Endothelial cell (in vitro differentiated cells): Measurements from ENCODE around the gene SLC25A41. TPM values are rescaled to one million over a fixed set of nuclear protein-coding genes. Genes with fewer than 3 reads are reported as not detected.

ENCODE experiments used
- DNase-seq: peaks from one replicate; pipeline ENCODE4 v3.0.0; 2021; ENCODE audit warnings: low spot score
- H3K27ac Mint-ChIP-seq: one replicate; pipeline ENCODE4 v1.8.0; 2021; ENCODE audit warnings: mixed read lengths, inconsistent platforms; ENCODE audit not compliant: unreplicated experiment
- H3K27me3 Mint-ChIP-seq: one replicate; pipeline ENCODE4 v1.8.0; 2021; ENCODE audit warnings: mild to moderate bottlenecking, moderate library complexity, mixed read lengths, inconsistent platforms; ENCODE audit not compliant: unreplicated experiment
- H3K36me3 Mint-ChIP-seq: one replicate; pipeline ENCODE4 v1.8.0; 2021; ENCODE audit warnings: mild to moderate bottlenecking, low read depth, mixed read lengths, inconsistent platforms; ENCODE audit not compliant: unreplicated experiment
- H3K4me1 Mint-ChIP-seq: one replicate; pipeline ENCODE4 v1.8.0; 2021; ENCODE audit warnings: mild to moderate bottlenecking, mixed read lengths, inconsistent platforms; ENCODE audit not compliant: unreplicated experiment
- H3K4me3 Mint-ChIP-seq: one replicate; pipeline ENCODE4 v1.8.0; 2021; ENCODE audit warnings: mild to moderate bottlenecking, mixed read lengths, inconsistent platforms; ENCODE audit not compliant: unreplicated experiment
- H3K9me3 Mint-ChIP-seq: one replicate; pipeline ENCODE4 v1.8.0; 2021; ENCODE audit warnings: mixed read lengths, inconsistent platforms; ENCODE audit not compliant: unreplicated experiment
- CTCF ChIP-seq: fragments of 200-600 bp; sonication (generic); IDR thresholded peaks from one replicate; pipeline ENCODE4 v1.5.0; 2021; ENCODE audit warnings: antibody characterized with exemption; ENCODE audit not compliant: unreplicated experiment
- microRNA-seq: library from miRNA; unstranded; fragments of <30 nt; microRNA quantifications from one replicate; pipeline ENCODE4, GENCODE V29; 2020; ENCODE audit not compliant: unreplicated experiment
- total RNA-seq: library from RNA; stranded (reverse); fragmentation: NEBNext Ultra II Directional; extraction: Animal tissue kit (Norgen Biotek cat#: 25700); gene quantifications from one replicate; pipeline ENCODE4 v1.2.1, GENCODE V29; 2021; ENCODE audit not compliant: unreplicated experiment

SLC25A41 gene
- total RNA-seq, 1 donor from 2014 or later, result 0.23 TPM

GRCh38 chr19:6378041-6378440 lies 55.5 kb downstream of the SLC25A41 start:
- Mint-ChIP-seq H3K27ac (no peak overlapping the region), H3K4me3 (no peak overlapping the region), H3K9me3 (no peaks in the 10 kb centered on the region), H3K36me3 (peaks cover 35% of the 10 kb centered on the region), H3K27me3 (peaks cover 7% of the 10 kb centered on the region), H3K4me1 (peaks cover 3% of the 10 kb centered on the region)
- TF ChIP-seq CTCF, result no peak
- no peak for DNase-seq

DNA sequence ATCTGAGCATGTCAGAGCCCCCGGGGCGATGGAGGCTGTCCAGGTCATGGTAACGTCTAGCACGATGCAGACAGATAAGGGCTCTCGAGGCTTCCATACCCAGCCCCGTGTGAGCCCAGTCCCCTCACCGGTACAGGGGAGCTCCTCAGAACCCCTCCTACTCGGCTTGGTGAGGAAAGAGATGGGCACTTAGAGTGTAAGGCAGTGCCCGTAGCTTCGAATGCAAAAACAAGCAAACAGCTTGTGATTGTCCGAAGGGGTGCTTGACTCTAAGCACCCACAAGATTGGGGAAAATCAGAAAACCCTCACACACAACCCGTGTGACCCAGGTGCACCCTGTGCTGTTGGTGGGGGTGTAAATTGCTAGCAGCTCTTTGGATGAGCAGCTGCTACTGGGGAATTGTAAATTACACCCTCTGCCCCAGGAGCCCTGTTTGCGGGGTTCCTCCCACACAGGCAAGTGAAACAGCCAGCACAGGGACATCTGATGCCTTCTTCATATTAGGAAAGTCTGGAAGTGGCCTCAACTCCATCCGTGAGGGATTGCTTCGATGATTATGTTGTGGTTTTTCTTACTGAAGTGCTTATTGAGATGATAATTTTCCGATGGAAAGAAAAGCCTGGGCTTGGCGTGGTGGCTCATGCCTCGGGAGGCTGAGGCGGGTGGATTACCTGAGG lies 56.9 kb downstream of the SLC25A41 start:
- peaks cover 11% of the 10 kb centered on the region for H3K27me3 Mint-ChIP-seq
- TF ChIP-seq CTCF, result no peak
- H3K9me3 Mint-ChIP-seq, result no peaks in the 10 kb centered on the region
- H3K4me1 Mint-ChIP-seq, result peaks cover 8% of the 10 kb centered on the region
- no peak overlapping the region for H3K27ac Mint-ChIP-seq
- no peak overlapping the region for H3K4me3 Mint-ChIP-seq
- peaks cover 32% of the 10 kb centered on the region for H3K36me3 Mint-ChIP-seq
- DNase-seq, result no peak

Small RNA genes within 50 kb of the gene (microRNA-seq; reads per million reads assigned to microRNA genes)
- gene MIR3940 (29.6 reads per million, percentile 72 among the genes with 10 or more reads in this experiment), gene MIR6790 (0.83 reads per million, percentile 7 among the genes with 10 or more reads in this experiment), gene MIR6885 (4.4 reads per million, percentile 46 among the genes with 10 or more reads in this experiment)

Other genes starting within 250 kb of the SLC25A41 start
- gene MLLT1, start 153.8 kb downstream of the SLC25A41 start, total RNA-seq, result 59.2 TPM
- not detected for gene ACER1, start 100.2 kb downstream of the SLC25A41 start, total RNA-seq
- gene CLPP, start 72.2 kb downstream of the SLC25A41 start, total RNA-seq, result 105 TPM
- gene ALKBH7, start 61.0 kb downstream of the SLC25A41 start, total RNA-seq, result 66.8 TPM
- 4.6 TPM for gene PSPN, start 57.8 kb downstream of the SLC25A41 start, total RNA-seq
- gene GTF2F1, start 40.6 kb downstream of the SLC25A41 start, total RNA-seq, result 95.5 TPM
- gene KHSRP, start 9.0 kb downstream of the SLC25A41 start, total RNA-seq, result 290 TPM
- gene SLC25A23, start 26.0 kb upstream of the SLC25A41 start, total RNA-seq, result 20.7 TPM
- gene CRB3, start 30.5 kb upstream of the SLC25A41 start, total RNA-seq, result 0.44 TPM
- gene DENND1C, start 48.0 kb upstream of the SLC25A41 start, total RNA-seq, result 1.5 TPM
- gene TUBB4A, start 68.5 kb upstream of the SLC25A41 start, total RNA-seq, result 0.21 TPM
- gene TNFSF9, start 97.3 kb upstream of the SLC25A41 start, total RNA-seq, result 3.0 TPM
- gene CD70, start 157.4 kb upstream of the SLC25A41 start, total RNA-seq, result 0.51 TPM
- gene TNFSF14, start 236.4 kb upstream of the SLC25A41 start, total RNA-seq, result not detected